AG04449 (cell line): ENCODE measurements around the gene OR4K2.

ENCODE experiments used
- CTCF ChIA-PET: fragments of 350-600 bp; formaldehyde crosslinking; extraction: SDS; loops from one replicate; lab custom pipeline; 2021; ENCODE audit warnings: antibody characterized with exemption; lab: Yijun Ruan, JAX
- POLR2A ChIA-PET: fragments of 400-600, 350-600 bp; formaldehyde crosslinking; extraction: SDS; loops from one replicate; lab custom pipeline; 2020; ENCODE audit warnings: antibody characterized with exemption, inconsistent platforms; lab: Yijun Ruan, JAX
- DNase-seq: peaks from one replicate; pipeline ENCODE4 v3.0.0-alpha.2; 2010; ENCODE audit warnings: low read depth, low spot score
- H3K4me3 ChIP-seq: 2 replicates; pipeline ENCODE4 v1.5.1; 2011; ENCODE audit warnings: low read depth, mild to moderate bottlenecking, control low read depth, low read length
- CTCF ChIP-seq: IDR thresholded peaks from one replicate; pipeline ENCODE4 v1.5.1; 2011; ENCODE audit warnings: mild to moderate bottlenecking, moderate library complexity, low read length, control low read depth, inconsistent platforms; ENCODE audit not compliant: insufficient read depth; ENCODE audit errors: missing control alignments

Gene OR4K2

GRCh38 chr14:19873178-19873577 is 1.8 kb upstream of the OR4K2 start:
- H3K4me3 ChIP-seq, result no peak overlapping the region
- DNase-seq, result no peak
- no peak for TF ChIP-seq CTCF
- CTCF ChIA-PET, result no interaction called here
- POLR2A ChIA-PET, result no interaction called here

GRCh38 chr14:19878029-19878642 is 3.2 kb downstream of the OR4K2 start:
- no peak for DNase-seq
- TF ChIP-seq CTCF, result peak; percentile 9
- ChIA-PET CTCF (no interaction called here), POLR2A (no interaction called here)
- H3K4me3 ChIP-seq, result no peak overlapping the region

GRCh38 chr14:19895282-19895681 is 20.3 kb downstream of the OR4K2 start:
- H3K4me3 ChIP-seq, result no peak overlapping the region

GRCh38 chr14:19900999-19901398 is 26.1 kb downstream of the OR4K2 start:
- ChIA-PET CTCF (no interaction called here), POLR2A (no interaction called here)
- no peak for DNase-seq
- no peak overlapping the region for H3K4me3 ChIP-seq
- TF ChIP-seq CTCF, result no peak

More at GRCh38 chr14:19895282-19895681, 20.3 kb downstream of the OR4K2 start:
- no peak for TF ChIP-seq CTCF
- no peak for DNase-seq
- CTCF ChIA-PET, result no interaction called here
- POLR2A ChIA-PET, result no interaction called here

GRCh38 chr14:19902409-19902808 is 27.5 kb downstream of the OR4K2 start:
- TF ChIP-seq CTCF, result no peak
- no peak for DNase-seq
- no peak overlapping the region for H3K4me3 ChIP-seq
- ChIA-PET POLR2A (no interaction called here), CTCF (no interaction called here)

GRCh38 chr14:19906665-19907064 is 31.7 kb downstream of the OR4K2 start:
- no peak for TF ChIP-seq CTCF
- POLR2A ChIA-PET, result no interaction called here
- CTCF ChIA-PET, result no interaction called here
- no peak overlapping the region for H3K4me3 ChIP-seq
- DNase-seq, result no peak
